ENCODE data around the gene KAT2B. TPM values are rescaled to one million over a fixed set of nuclear protein-coding genes. Genes with fewer than 3 reads are reported as not detected.

KAT2B gene
- total RNA-seq, 2 experiments from 2014 or later, result 9.4 to 11.5 TPM

- CTCF ChIA-PET, result no interaction called here
- Mint-ChIP-seq H3K4me1 (ENCODE audit: low read depth) (no peaks in the 10 kb centered on the region), H3K27ac (no peak overlapping the region), H3K36me3 (ENCODE audit: low read depth) (peaks cover 37% of the 10 kb centered on the region), H3K9me3 (peaks cover 2% of the 10 kb centered on the region), H3K27me3 (ENCODE audit: low read depth) (no peaks in the 10 kb centered on the region), H3K4me3 (no peak overlapping the region)
- intact Hi-C loops (cut with micrococcal nuclease), result no loop called here
- no peak for DNase-seq
Measured at GRCh38 chr3:20143519-20143918, 103.3 kb downstream of the KAT2B start.

- no peak for DNase-seq
- H3K27me3 Mint-ChIP-seq (ENCODE audit: low read depth), result no peaks in the 10 kb centered on the region
- H3K4me1 Mint-ChIP-seq (ENCODE audit: low read depth), result no peaks in the 10 kb centered on the region
- intact Hi-C loops (cut with micrococcal nuclease), result no loop called here
- H3K9me3 Mint-ChIP-seq, result peaks cover 2% of the 10 kb centered on the region
- CTCF ChIA-PET, result no interaction called here
- peaks cover 36% of the 10 kb centered on the region for H3K36me3 Mint-ChIP-seq (ENCODE audit: low read depth)
- H3K27ac Mint-ChIP-seq, result no peak overlapping the region
- H3K4me3 Mint-ChIP-seq, result no peak overlapping the region
Measured at GRCh38 chr3:20145874-20146273, 105.6 kb downstream of the KAT2B start.

DNA sequence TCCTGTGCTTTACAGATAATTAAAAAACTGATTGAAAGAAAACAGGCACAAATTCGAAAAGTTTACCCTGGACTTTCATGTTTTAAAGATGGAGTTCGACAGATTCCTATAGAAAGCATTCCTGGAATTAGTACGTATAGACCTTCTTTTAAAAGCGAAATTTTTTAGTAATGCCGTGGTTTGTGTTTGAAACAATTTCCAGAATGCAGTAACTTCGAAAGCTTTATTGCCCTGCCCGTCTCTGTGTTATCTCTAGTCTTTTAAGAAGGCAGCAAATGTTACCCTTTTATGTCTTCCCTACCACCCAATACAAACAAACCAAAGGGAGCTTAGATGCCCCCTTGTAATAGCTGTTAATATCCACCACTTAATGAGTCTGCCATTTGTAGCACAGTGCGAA is 106.1 kb downstream of the KAT2B start:
- Mint-ChIP-seq H3K36me3 (ENCODE audit: low read depth) (peaks cover 36% of the 10 kb centered on the region), H3K4me1 (ENCODE audit: low read depth) (no peaks in the 10 kb centered on the region), H3K4me3 (no peak overlapping the region), H3K27ac (no peak overlapping the region), H3K9me3 (peaks cover 2% of the 10 kb centered on the region), H3K27me3 (ENCODE audit: low read depth) (no peaks in the 10 kb centered on the region)
- intact Hi-C loops (cut with micrococcal nuclease), result no loop called here
- DNase-seq, result no peak
- CTCF ChIA-PET, result no interaction called here

GRCh38 chr3:20147361-20147760 is 107.1 kb downstream of the KAT2B start:
- Mint-ChIP-seq H3K27me3 (ENCODE audit: low read depth) (no peaks in the 10 kb centered on the region), H3K27ac (no peak overlapping the region), H3K36me3 (ENCODE audit: low read depth) (peaks cover 27% of the 10 kb centered on the region), H3K4me1 (ENCODE audit: low read depth) (no peaks in the 10 kb centered on the region), H3K9me3 (peaks cover 2% of the 10 kb centered on the region), H3K4me3 (no peak overlapping the region)
- CTCF ChIA-PET, result no interaction called here
- intact Hi-C loops (cut with micrococcal nuclease), result no loop called here
- DNase-seq, result no peak

DNA sequence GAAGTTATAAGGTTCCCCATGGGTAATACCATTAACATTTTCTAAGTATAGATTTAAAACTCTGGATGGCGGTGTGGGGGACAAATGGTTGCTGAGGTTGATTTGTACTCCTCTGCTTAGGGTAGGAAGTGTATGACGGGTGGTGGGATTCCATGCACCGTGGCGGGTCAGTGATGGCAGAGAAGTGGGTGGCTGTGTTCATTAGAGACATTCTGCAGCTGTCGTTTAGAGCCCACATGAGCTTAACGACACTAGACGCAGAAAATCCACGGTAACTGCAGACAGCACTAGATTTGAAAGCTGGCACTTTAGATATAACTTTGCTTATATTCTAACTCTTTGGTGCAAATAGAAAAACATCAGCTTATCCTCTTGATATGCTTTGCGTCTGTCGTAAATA is 108.2 kb downstream of the KAT2B start:
- Mint-ChIP-seq H3K27ac (no peak overlapping the region), H3K9me3 (no peaks in the 10 kb centered on the region), H3K4me1 (ENCODE audit: low read depth) (no peaks in the 10 kb centered on the region), H3K27me3 (ENCODE audit: low read depth) (no peaks in the 10 kb centered on the region), H3K36me3 (ENCODE audit: low read depth) (peaks cover 18% of the 10 kb centered on the region), H3K4me3 (no peak overlapping the region)
- DNase-seq, result no peak
- CTCF ChIA-PET, result interaction anchor here (1.3 kb wide), 1 partner anchor 14 kb away, joined by 3 read pairs; no protein-coding TSS in a partner anchor
- intact Hi-C loops (cut with micrococcal nuclease), result no loop called here

GRCh38 chr3:20154078-20154477 is 113.8 kb downstream of the KAT2B start:
- CTCF ChIA-PET, result no interaction called here
- no peak overlapping the region for H3K4me3 Mint-ChIP-seq
- intact Hi-C loops (cut with micrococcal nuclease), result no loop called here
- no peaks in the 10 kb centered on the region for H3K27me3 Mint-ChIP-seq (ENCODE audit: low read depth)
- H3K4me1 Mint-ChIP-seq (ENCODE audit: low read depth), result no peaks in the 10 kb centered on the region
- no peaks in the 10 kb centered on the region for H3K9me3 Mint-ChIP-seq
- peaks cover 34% of the 10 kb centered on the region for H3K36me3 Mint-ChIP-seq (ENCODE audit: low read depth)
- no peak overlapping the region for H3K27ac Mint-ChIP-seq
- no peak for DNase-seq

DNA sequence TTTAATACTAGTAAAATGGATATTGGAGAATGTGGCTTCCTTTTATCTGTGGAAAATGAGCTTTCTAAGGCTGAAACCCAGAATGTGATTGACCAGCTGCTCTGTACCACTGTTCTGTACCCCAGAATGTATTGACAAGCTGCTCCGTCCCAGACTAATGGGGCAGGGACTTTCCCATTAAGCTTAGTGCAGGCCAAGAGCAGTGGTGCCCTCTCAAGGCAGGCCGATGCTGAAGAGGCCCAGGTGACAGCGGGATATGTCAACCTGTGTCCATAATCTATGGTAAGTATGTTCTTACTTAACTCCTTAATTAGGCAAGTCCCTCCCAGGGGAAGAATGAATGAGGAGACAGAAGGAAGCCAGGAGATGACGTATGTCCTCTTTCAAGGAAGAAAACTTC is 114.7 kb downstream of the KAT2B start:
- Mint-ChIP-seq H3K27ac (no peak overlapping the region), H3K36me3 (ENCODE audit: low read depth) (peaks cover 36% of the 10 kb centered on the region), H3K4me1 (ENCODE audit: low read depth) (peaks cover 4% of the 10 kb centered on the region), H3K9me3 (no peaks in the 10 kb centered on the region), H3K27me3 (ENCODE audit: low read depth) (no peaks in the 10 kb centered on the region), H3K4me3 (no peak overlapping the region)
- intact Hi-C loops (cut with micrococcal nuclease), result no loop called here
- DNase-seq, result no peak
- CTCF ChIA-PET, result no interaction called here

GRCh38 chr3:20160230-20160629 is 120.0 kb downstream of the KAT2B start:
- H3K4me3 Mint-ChIP-seq, result no peak overlapping the region
- no peaks in the 10 kb centered on the region for H3K27me3 Mint-ChIP-seq (ENCODE audit: low read depth)
- peaks cover 31% of the 10 kb centered on the region for H3K36me3 Mint-ChIP-seq (ENCODE audit: low read depth)
- peaks cover 17% of the 10 kb centered on the region for H3K4me1 Mint-ChIP-seq (ENCODE audit: low read depth)
- H3K27ac Mint-ChIP-seq, result peak overlapping the region; percentile 6
- no peak for DNase-seq
- no peaks in the 10 kb centered on the region for H3K9me3 Mint-ChIP-seq
- intact Hi-C loops (cut with micrococcal nuclease), result no loop called here
- CTCF ChIA-PET, result no interaction called here

GRCh38 chr3:20161714-20162113 is 121.5 kb downstream of the KAT2B start:
- no peak for DNase-seq
- peaks cover 33% of the 10 kb centered on the region for H3K36me3 Mint-ChIP-seq (ENCODE audit: low read depth)
- no peaks in the 10 kb centered on the region for H3K9me3 Mint-ChIP-seq
- H3K27ac Mint-ChIP-seq, result no peak overlapping the region
- no peak overlapping the region for H3K4me3 Mint-ChIP-seq
- peaks cover 17% of the 10 kb centered on the region for H3K4me1 Mint-ChIP-seq (ENCODE audit: low read depth)
- H3K27me3 Mint-ChIP-seq (ENCODE audit: low read depth), result no peaks in the 10 kb centered on the region
- intact Hi-C loops (cut with micrococcal nuclease), result no loop called here
- CTCF ChIA-PET, result interaction anchor here (0.6 to 1.2 kb wide), 2 partner anchors 13 to 107 kb away, joined by 3 read pairs; no protein-coding TSS in a partner anchor

DNA sequence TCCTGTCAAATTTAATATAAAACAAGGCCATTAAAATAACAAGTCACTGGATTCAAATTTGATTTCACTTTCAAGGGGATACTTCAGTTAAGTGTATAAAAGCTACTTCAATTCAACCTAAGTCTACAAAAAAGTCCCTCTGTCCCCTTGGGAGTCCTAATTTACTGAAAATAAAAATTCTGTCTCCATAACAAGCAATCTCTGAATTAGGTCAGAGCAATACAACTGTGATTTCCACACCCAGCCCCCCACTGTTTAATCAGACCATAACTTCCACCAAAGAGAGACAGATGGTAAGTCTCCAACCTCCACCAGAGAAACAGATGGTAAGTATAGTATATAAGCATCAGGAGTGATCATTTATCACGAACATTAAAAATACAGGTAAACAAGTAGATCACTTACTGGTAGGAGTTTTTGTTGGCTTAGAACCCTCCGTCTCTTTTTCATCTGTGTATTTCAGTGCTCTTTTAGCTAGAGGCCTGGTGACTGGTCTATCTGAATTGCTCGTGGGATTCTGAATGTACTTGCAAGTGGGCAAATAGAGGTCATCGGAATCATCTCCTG is 133.7 kb downstream of the KAT2B start:
- CTCF ChIA-PET, result no interaction called here
- H3K36me3 Mint-ChIP-seq (ENCODE audit: low read depth), result peaks cover 50% of the 10 kb centered on the region
- H3K9me3 Mint-ChIP-seq, result no peaks in the 10 kb centered on the region
- DNase-seq, result no peak
- intact Hi-C loops (cut with micrococcal nuclease), result no loop called here
- H3K27me3 Mint-ChIP-seq (ENCODE audit: low read depth), result no peaks in the 10 kb centered on the region
- H3K4me1 Mint-ChIP-seq (ENCODE audit: low read depth), result no peaks in the 10 kb centered on the region
- H3K27ac Mint-ChIP-seq, result no peak overlapping the region
- no peak overlapping the region for H3K4me3 Mint-ChIP-seq

- no peaks in the 10 kb centered on the region for H3K9me3 Mint-ChIP-seq
- H3K4me1 Mint-ChIP-seq (ENCODE audit: low read depth), result peaks cover 2% of the 10 kb centered on the region
- no peaks in the 10 kb centered on the region for H3K27me3 Mint-ChIP-seq (ENCODE audit: low read depth)
- no peak overlapping the region for H3K4me3 Mint-ChIP-seq
- CTCF ChIA-PET, result interaction anchor here (0.6 kb wide), 1 partner anchor 1186 kb away, joined by 4 read pairs; no protein-coding TSS in a partner anchor
- intact Hi-C loops (cut with micrococcal nuclease), result no loop called here
- H3K36me3 Mint-ChIP-seq (ENCODE audit: low read depth), result peaks cover 36% of the 10 kb centered on the region
- DNase-seq, result no peak
- H3K27ac Mint-ChIP-seq, result no peak overlapping the region
Measured at GRCh38 chr3:20181276-20181675, 141.0 kb downstream of the KAT2B start.

DNA sequence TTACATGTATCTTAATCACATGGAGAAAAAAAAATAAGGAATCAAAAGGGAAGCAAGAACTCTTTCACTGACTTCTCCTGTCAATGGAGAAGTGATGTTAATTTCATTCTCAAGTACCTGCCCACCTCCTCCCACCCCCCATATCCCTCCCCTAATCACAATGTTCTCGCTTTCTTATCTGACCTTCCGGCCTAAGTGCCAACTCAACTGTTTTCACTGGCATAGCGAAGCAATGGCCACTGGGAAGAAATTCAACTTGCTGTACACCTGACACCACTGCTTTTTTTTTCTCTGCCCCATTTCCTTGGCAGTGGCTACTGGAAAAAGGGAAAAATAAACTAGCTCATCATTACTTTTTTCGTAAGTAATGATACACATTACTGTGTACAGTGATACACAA is 142.0 kb downstream of the KAT2B start:
- H3K4me3 Mint-ChIP-seq, result no peak overlapping the region
- no peak for DNase-seq
- no peaks in the 10 kb centered on the region for H3K9me3 Mint-ChIP-seq
- CTCF ChIA-PET, result interaction anchor here (0.5 to 0.7 kb wide), 2 partner anchors 400 to 1754 kb away, joined by 3 to 5 read pairs; no protein-coding TSS in a partner anchor
- no peak overlapping the region for H3K27ac Mint-ChIP-seq
- H3K4me1 Mint-ChIP-seq (ENCODE audit: low read depth), result peaks cover 2% of the 10 kb centered on the region
- H3K27me3 Mint-ChIP-seq (ENCODE audit: low read depth), result no peaks in the 10 kb centered on the region
- peaks cover 33% of the 10 kb centered on the region for H3K36me3 Mint-ChIP-seq (ENCODE audit: low read depth)
- intact Hi-C loops (cut with micrococcal nuclease), result no loop called here

DNA sequence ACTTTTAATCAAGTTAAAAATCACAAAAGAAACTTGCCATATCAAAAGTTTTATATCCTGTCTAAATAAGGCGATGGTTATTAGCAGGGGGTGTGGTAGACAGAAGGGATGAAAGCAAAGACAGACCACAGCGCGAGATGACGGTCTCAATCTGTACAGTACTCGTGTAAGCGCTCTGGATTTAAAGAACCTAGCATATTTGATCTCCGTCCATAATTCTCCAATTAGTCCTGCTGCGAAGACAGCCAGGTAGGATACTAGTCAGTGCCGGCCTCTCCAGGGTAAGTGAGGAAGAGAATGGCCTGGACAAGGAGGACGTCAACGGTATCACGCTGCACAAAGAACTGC is 145.1 kb downstream of the KAT2B start:
- no peaks in the 10 kb centered on the region for H3K27me3 Mint-ChIP-seq (ENCODE audit: low read depth)
- peak; percentile 47 for DNase-seq
- no peak overlapping the region for H3K4me3 Mint-ChIP-seq
- peaks cover 12% of the 10 kb centered on the region for H3K36me3 Mint-ChIP-seq (ENCODE audit: low read depth)
- H3K27ac Mint-ChIP-seq, result no peak overlapping the region
- H3K4me1 Mint-ChIP-seq (ENCODE audit: low read depth), result peaks cover 2% of the 10 kb centered on the region
- intact Hi-C loops (cut with micrococcal nuclease), result no loop called here
- CTCF ChIA-PET, result interaction anchor here (0.8 to 1.0 kb wide), 2 partner anchors 81 to 319 kb away, joined by 3 read pairs; no protein-coding TSS in a partner anchor
- H3K9me3 Mint-ChIP-seq, result no peaks in the 10 kb centered on the region
